ENCODE measurements around the gene TMEM178B. TPM values are rescaled to one million over a fixed set of nuclear protein-coding genes. Genes with fewer than 3 reads are reported as not detected.

Gene TMEM178B
- total and polyA plus RNA-seq, 7 donors = 0.16 to 4.7 (median 1.4) TPM; not detected in 2

DNA sequence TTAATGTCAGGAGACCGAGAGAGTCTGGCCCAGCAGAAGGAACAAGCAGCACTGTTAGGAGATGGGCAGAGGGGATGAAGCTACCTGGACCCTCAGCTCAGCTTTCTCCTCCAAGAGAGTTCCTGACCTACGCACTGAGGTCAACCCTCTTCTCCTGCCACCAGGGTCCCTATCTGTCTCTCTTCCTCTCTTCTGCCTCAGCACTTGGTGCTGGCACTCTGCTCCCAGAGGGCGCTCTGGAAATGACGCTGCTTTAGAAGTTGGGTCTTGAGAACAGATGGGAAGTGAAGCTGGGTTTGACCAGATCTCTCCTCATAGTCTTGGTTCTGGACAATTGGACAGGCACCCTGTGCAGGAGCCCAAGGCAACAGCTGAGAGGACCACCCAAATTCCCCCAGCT is 261.3 kb downstream of the TMEM178B start:
- Histone ChIP-seq H3K27ac (no peak overlapping the region), H3K9me3 (no peaks in the 10 kb centered on the region), H3K4me1 (no peaks in the 10 kb centered on the region), H3K4me3 (no peak overlapping the region), H3K27me3 (no peaks in the 10 kb centered on the region), H3K36me3 (no peaks in the 10 kb centered on the region)
- intact Hi-C loops (cut with DNase I) = no loop called here
- DNase-seq = no peak
- TF ChIP-seq EP300 (IDR thresholded peaks at IDR 0.05) (no peak), CTCF (IDR thresholded peaks at IDR 0.05) (no peak), POLR2A (IDR thresholded peaks at IDR 0.05) (no peak)
- 83 to 93% methylated on average over 4 of the region's 4 CpGs for WGBS, 2 donors

GRCh38 chr7:141339603-141340002 is 265.7 kb downstream of the TMEM178B start:
- H3K36me3 ChIP-seq = no peaks in the 10 kb centered on the region
- no peak overlapping the region for H3K4me3 ChIP-seq
- no peak for DNase-seq
- TF ChIP-seq EP300 (IDR thresholded peaks at IDR 0.05) (no peak), POLR2AphosphoS5 (IDR thresholded peaks at IDR 0.05) (no peak), CTCF (IDR thresholded peaks at IDR 0.05) (no peak), POLR2A (IDR thresholded peaks at IDR 0.05) (no peak)
- H3K27ac ChIP-seq = no peak overlapping the region
- H3K9me3 ChIP-seq = no peaks in the 10 kb centered on the region
- WGBS, 2 donors = 35 to 37% methylated on average over 1 of the region's 1 CpG
- H3K4me1 ChIP-seq = no peaks in the 10 kb centered on the region
- intact Hi-C loops (cut with DNase I) = no loop called here
- H3K27me3 ChIP-seq = no peaks in the 10 kb centered on the region

GRCh38 chr7:141340991-141341390 is 267.1 kb downstream of the TMEM178B start:
- Histone ChIP-seq H3K27me3 (no peaks in the 10 kb centered on the region), H3K9me3 (no peaks in the 10 kb centered on the region), H3K4me3 (no peak overlapping the region), H3K36me3 (no peaks in the 10 kb centered on the region), H3K4me1 (no peaks in the 10 kb centered on the region), H3K27ac (no peak overlapping the region)
- TF ChIP-seq POLR2AphosphoS5 (IDR thresholded peaks at IDR 0.05) (no peak), EP300 (IDR thresholded peaks at IDR 0.05) (no peak), CTCF (IDR thresholded peaks at IDR 0.05) (no peak), POLR2A (IDR thresholded peaks at IDR 0.05) (no peak)
- intact Hi-C loops (cut with DNase I) = no loop called here
- DNase-seq = no peak
- 73 to 80% methylated on average over 4 of the region's 4 CpGs for WGBS, 2 donors

GRCh38 chr7:141342621-141343408 is 269.0 kb downstream of the TMEM178B start:
- no peak for DNase-seq
- no peak for TF ChIP-seq POLR2AphosphoS5 (IDR thresholded peaks at IDR 0.05)
- TF ChIP-seq EP300 (IDR thresholded peaks at IDR 0.05) = no peak
- no peak for TF ChIP-seq CTCF (IDR thresholded peaks at IDR 0.05)
- TF ChIP-seq POLR2A (IDR thresholded peaks at IDR 0.05) = no peak
- Histone ChIP-seq H3K4me3 (no peak overlapping the region), H3K36me3 (no peaks in the 10 kb centered on the region), H3K9me3 (no peaks in the 10 kb centered on the region), H3K27me3 (no peaks in the 10 kb centered on the region), H3K4me1 (no peaks in the 10 kb centered on the region), H3K27ac (no peak overlapping the region)
- intact Hi-C loops (cut with DNase I) = no loop called here
- WGBS, 2 donors = 90 to 91% methylated on average over 16 of the region's 16 CpGs

Measured in sigmoid colon (tissue), 7 donors.